Effector CD8-positive, alpha-beta T cell (primary cell): Measurements from ENCODE around the gene CFAP100.

Source experiments
- DNase-seq: peaks from one replicate; lab custom pipeline; 2025; lab: John Stamatoyannopoulos, UW

The CFAP100 gene

GRCh38 chr3:126375835-126376331, 18.8 kb upstream of the CFAP100 start:
- DNase-seq: no peak

- no peak for DNase-seq
These were observed 18.3 kb upstream of the CFAP100 start for GRCh38 chr3:126376444-126376843.

- no peak for DNase-seq
These were observed 17.5 kb upstream of the CFAP100 start for GRCh38 chr3:126377211-126377610.

- DNase-seq: no peak
These were observed 16.4 kb upstream of the CFAP100 start for GRCh38 chr3:126378341-126378751.

GRCh38 chr3:126380011-126380768, 14.5 kb upstream of the CFAP100 start:
- DNase-seq: no peak

- no peak for DNase-seq
These were observed 12.7 kb upstream of the CFAP100 start for GRCh38 chr3:126381966-126382365.

GRCh38 chr3:126389112-126389793, 5.5 kb upstream of the CFAP100 start:
- DNase-seq: no peak

DNA sequence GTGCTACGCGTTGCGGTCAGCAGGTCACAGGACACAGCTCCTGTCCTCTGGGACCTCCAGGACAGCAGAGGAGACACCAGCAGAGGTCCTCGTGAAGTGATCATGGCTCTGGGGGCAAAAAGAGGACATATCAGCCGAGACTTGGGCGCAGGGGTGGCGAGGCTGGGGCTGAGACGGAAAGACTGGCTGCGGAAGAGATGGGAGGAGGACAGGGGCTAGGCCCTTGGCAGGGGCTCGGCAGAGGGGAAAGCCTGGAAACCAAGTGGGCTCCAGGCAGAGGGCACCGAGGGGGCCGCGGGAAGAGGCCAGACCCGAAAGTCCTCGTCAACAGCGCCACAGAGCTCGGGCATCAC, 4.9 kb upstream of the CFAP100 start:
- no peak for DNase-seq

DNA sequence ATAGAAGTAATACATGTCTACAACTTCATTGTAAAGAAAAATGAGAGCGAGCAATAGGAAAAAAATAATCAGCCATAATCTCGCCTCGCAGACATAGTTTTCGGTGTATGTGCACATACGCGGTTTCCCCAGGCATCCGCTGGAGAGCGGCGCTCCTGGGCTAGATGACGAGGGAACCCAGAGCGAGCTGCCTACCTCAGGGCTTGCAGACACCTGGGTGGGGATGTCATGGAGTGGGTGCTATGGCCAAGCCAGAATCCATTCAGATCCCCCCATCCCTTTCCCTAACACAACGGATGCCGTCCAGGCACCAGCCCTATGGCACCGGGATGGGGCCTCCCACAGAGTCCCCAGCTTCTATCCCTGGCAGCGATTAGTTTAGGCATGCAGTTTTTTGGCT, 4.5 kb upstream of the CFAP100 start:
- no peak for DNase-seq

DNA sequence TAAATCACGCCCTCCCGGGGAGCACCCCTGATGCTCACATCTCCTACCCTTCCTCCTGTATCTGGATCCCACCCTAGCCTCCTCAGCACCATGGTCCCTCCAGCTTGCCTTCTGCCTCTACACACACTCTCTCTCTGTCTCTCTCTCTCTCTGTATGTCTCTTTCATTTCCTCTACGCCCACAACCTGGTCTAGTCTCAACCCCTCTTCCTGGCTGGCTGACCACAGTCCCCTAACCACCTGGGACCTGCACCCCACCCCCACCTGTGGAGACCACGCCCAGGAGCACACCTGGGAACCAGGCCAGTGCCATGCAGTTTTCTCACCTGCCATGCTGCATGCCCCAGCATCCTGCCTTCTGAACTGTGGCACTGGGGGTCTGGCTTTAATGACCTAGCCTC, 4.0 kb upstream of the CFAP100 start:
- no peak for DNase-seq

DNA sequence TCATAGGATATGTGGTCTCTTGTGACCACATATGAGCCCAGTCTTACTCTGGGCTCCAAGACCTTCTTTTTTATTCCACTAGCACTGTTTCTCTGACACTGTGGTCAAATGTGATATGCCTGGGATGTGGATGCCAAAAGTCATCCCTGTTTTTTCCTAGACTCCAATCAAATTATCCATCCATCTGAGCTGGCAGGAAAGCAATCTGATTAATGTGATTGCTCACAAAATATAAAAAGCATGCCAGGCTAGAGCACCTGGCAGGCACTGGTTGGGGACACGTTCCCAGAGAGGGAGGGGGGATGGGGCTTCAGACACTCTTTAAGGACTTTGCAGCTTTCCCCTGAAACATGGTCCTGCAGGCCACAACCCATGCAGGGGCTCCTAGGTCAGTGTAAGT, 3.1 kb upstream of the CFAP100 start:
- DNase-seq: no peak

- no peak for DNase-seq
These were observed 2.5 kb upstream of the CFAP100 start for GRCh38 chr3:126392246-126392645.

DNA sequence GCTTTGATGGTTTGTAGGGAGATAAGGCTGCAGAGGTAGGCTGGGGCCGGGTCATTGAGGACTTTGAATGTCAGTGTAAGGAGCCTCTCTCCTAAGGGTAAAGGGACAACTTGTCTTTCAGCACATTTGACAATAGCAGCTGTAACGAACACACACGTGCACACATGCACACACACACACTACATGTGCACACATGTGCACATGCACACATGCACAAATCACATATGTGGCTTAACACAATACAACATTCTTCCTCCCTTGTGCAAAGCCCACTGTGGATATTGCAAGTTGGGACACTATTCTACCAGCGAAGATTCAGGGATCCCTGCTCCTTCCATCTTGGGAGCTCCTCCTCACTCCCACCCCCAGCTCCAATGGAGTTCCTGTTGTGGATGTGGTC, 1.1 kb upstream of the CFAP100 start:
- no peak for DNase-seq

- no peak for DNase-seq
These were observed 240 bp downstream of the CFAP100 start for GRCh38 chr3:126394977-126395321.

- DNase-seq: no peak
These were observed 1.3 kb downstream of the CFAP100 start for GRCh38 chr3:126395846-126396513.

- no peak for DNase-seq
These were observed 1.8 kb downstream of the CFAP100 start for GRCh38 chr3:126396536-126396935.

DNA sequence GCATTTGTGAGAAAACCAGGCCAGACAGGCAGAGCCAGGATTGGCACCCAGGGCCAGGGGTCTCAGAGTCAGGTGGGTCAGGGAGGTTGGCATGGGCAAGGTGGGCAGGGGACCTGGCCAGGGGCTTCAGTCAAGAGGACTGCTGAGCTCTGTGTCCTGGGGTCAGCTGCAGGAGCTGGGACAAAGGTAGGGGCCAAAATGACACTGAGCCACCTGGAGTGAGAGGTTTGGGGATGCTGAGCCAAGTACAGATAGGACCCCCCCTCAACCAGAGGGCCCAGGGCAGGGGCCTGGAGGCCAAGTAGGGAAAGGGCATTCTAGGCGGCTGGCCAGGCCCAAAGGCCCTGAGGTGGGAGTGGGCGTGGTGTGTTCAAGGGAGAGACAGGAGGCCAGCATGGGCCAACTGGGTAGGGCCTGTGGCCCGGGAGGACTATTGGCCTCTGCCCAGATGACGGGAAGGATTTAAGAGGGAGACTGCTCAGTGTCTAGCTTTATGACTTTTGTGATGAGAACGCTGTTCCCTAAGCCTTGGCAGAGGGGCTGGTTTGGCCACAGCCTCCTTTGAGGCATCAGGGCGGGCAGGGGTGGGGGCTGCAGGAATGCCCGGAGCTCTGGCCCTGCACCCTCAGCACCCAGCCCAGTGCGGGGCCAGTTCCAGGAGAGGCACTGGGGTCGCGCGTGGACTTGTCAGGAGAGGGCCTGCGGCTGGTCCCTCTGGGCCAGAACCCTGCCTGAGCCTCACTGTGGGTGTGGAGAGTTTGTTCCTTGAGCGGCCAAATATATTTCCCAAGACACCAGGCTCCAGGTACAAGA, 3.1 kb downstream of the CFAP100 start:
- DNase-seq: no peak

DNA sequence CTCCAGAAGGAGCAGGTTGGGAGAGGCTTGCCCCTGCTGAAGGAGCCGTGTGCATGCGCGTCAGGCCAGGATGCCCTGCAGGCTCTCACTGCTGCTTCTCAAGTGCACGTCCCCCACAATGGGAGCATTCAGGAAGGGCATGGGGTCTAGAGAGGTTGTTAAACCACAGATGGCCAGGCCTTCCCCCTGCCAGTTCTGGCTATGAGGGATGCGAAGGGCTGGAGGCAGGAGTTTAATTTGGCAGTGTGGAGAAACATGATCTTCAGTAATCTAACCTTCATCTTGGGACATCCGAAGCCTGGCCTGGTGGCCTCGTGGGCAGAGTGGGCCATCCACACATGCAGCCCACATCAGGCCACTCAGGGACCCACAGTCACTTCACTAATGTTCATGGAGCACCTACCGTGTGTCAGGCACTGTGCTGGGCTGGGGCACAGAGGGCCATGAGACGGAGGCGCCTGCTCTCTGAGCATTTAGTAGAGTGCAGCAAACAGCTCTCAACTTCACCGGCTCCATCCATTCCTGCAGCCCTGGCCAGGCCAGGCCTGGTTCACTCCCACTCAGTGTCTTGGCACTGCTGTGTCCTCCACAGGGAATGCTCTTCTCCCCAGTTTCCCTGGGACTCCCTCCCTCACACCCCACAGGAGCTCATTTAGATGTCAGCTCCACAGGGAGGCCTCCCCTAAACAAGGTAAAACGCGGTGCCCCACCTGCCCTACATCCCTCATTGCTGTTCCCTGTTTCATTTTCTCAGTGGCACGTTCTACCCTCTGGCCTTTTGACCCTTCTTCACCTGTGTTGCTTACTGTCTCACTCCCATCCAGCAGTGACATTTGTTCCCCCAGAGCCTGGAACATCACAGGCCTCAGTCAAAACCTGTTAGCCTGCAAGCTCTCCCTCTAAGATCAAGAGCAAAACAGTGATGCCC, 4.0 kb downstream of the CFAP100 start:
- DNase-seq: no peak

- DNase-seq: no peak
These were observed 4.6 kb downstream of the CFAP100 start for GRCh38 chr3:126399351-126399735.

DNA sequence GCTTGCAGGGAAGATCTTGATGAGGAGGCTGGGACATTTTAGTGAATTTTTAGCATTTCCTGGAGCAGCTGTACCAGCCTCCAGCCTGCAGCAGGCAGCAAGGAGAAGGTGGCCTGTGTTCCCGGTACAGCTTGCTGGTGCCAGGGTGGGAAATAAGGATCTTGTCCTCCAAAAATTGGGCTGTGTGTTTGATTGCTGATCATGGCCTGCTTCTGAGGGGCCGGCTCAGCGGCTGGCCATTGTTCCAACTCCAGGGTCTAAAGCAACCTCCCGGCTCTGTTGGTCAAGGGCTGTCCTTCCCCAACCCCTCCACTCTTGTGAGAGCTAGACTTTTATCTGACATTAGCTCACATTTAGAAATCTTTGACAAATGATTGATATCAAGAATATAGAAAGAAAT, 5.0 kb downstream of the CFAP100 start:
- DNase-seq: no peak

- DNase-seq: no peak
These were observed 7.0 kb downstream of the CFAP100 start for GRCh38 chr3:126401611-126402160.
